Lung (tissue), 16 donors: ENCODE results near the gene TRUB1. TPM values are rescaled to one million over a fixed set of nuclear protein-coding genes. Genes with fewer than 3 reads are reported as not detected.
"Not testable (repeated sequence)": the region's sequence is repeated elsewhere in the genome, so short reads cannot be mapped to it uniquely, and the experiment has no call there.

Experiments
- ATAC-seq: fragments of 200-7000 bp; cut with Tn5 transposase; one replicate; pipeline ENCODE4 v1.9.1; 2020; ENCODE audit warnings: moderate number of reproducible peaks; ENCODE audit not compliant: insufficient read depth, low FRiP score
- DNase-seq, 3 donors: peaks; one replicate each; pipeline ENCODE4 v3.0.0-alpha.2; 2013 to 2017
- H3K27ac ChIP-seq, 2 donors: one replicate each; pipeline ENCODE4 v1.5.1; 2013; ENCODE audit warnings: mild to moderate bottlenecking in 2 of 2, moderate library complexity in 2 of 2, control low read depth in 1 of 2, inconsistent platforms in 1 of 2, low read depth in 1 of 2, low read length in 1 of 2
- H3K27me3 ChIP-seq, 3 donors: one replicate each; pipeline ENCODE4 v1.5.1; 2013; ENCODE audit warnings: low read length in 2 of 3; ENCODE audit not compliant: control insufficient read depth in 3 of 3, insufficient read depth in 3 of 3
- H3K36me3 ChIP-seq, 4 donors: one replicate each; pipeline ENCODE4 v1.5.1; 2013; ENCODE audit warnings: low read length in 4 of 4, mild to moderate bottlenecking in 1 of 4, moderate library complexity in 1 of 4; ENCODE audit not compliant: control insufficient read depth in 4 of 4, insufficient read depth in 4 of 4
- H3K4me1 ChIP-seq, 5 donors: one replicate each; pipeline ENCODE4 v1.5.1; 2013; ENCODE audit warnings: low read length in 5 of 5, mild to moderate bottlenecking in 2 of 5, moderate library complexity in 1 of 5; ENCODE audit not compliant: control insufficient read depth in 5 of 5, insufficient read depth in 5 of 5
- H3K4me3 ChIP-seq: one replicate; pipeline ENCODE4 v1.5.1; 2013; ENCODE audit warnings: mild to moderate bottlenecking, control low read depth, moderate library complexity
- H3K9ac ChIP-seq, 2 donors: one replicate each; pipeline ENCODE4 v1.5.1; 2013; ENCODE audit warnings: low read length in 2 of 2, control low read depth in 1 of 2; ENCODE audit not compliant: insufficient read depth in 1 of 2
- H3K9me3 ChIP-seq, 4 donors: one replicate each; pipeline ENCODE4 v1.5.1; 2013; ENCODE audit warnings: low read length in 3 of 4, mild to moderate bottlenecking in 1 of 4, moderate library complexity in 1 of 4; ENCODE audit not compliant: control insufficient read depth in 4 of 4, insufficient read depth in 3 of 4
- WGBS, 2 donors: extraction: QIAGEN DNeasy Blood & Tissue Kit; methylation state at CpG; one replicate each; pipeline ENCODE4 v1.1.7; 2013; 5-methylcytosine and 5-hydroxymethylcytosine counted together
- long read RNA-seq, 5 donors: transcript quantifications; one replicate each; lab custom pipeline, GENCODE V29; 2026
- polyA plus RNA-seq, 2 donors: library from polyadenylated mRNA; stranded (reverse); fragments of 200-250 nt; gene quantifications; one replicate each; pipeline ENCODE4 v1.2.1, GENCODE V29; 2013
- total RNA-seq, 2 donors: library from RNA; depleted of rRNA in 1 of 2; stranded (reverse); fragments of >200 nt in 1 of 2; gene quantifications; one replicate each; pipeline ENCODE4 v1.2.1, GENCODE V29; 2014 to 2021
- TF ChIP-seq, protein P1 (sequence below): IDR thresholded peaks from 2 replicates; pipeline ENCODE4 v1.5.1; 2012; ENCODE audit warnings: mild to moderate bottlenecking; ENCODE audit errors: control extremely low read depth, extremely low read depth
- donor health status: control.
- donor health status: control.
- donor health status: Bipolar disorder and iron deficiency.
- donor health status: healthy.
- donor health status: DM: yes; HTN: yes; CAD: no.

Gene TRUB1
- 10 to 100 TPM; 15.1 to 27.0 TPM for total RNA-seq
- 1 to 10 TPM; 4.9 to 6.3 TPM for polyA plus RNA-seq
- long read RNA-seq, donor 1, transcript TRUB1-201 (8 exons, 3,408 nt): major isoform, 10 of 39 reads
- long read RNA-seq, donor 1, partial matches to known transcripts: 27 of 39 reads
- long read RNA-seq, donor 1, other reads (novel, unspliced or antisense): 0 of 39 reads
- long read RNA-seq, donor 2, transcript TRUB1-201 (8 exons, 3,408 nt): major isoform, 5 of 6 reads
- long read RNA-seq, donor 2, partial matches to known transcripts: 0 of 6 reads
- long read RNA-seq, donor 2, other reads (novel, unspliced or antisense): 0 of 6 reads
- long read RNA-seq, donor 3, transcript TRUB1-201 (8 exons, 3,408 nt): major isoform, 6 of 6 reads
- long read RNA-seq, donor 3, partial matches to known transcripts: 0 of 6 reads
- long read RNA-seq, donor 3, other reads (novel, unspliced or antisense): 0 of 6 reads
- long read RNA-seq, donor 4, partial matches to known transcripts: 0 of 6 reads
- long read RNA-seq, donor 4, other reads (novel, unspliced or antisense): 0 of 6 reads
- long read RNA-seq, donor 5, transcript TRUB1-201 (8 exons, 3,408 nt): major isoform, 6 of 28 reads
- long read RNA-seq, donor 5, partial matches to known transcripts: 21 of 28 reads
- long read RNA-seq, donor 5, other reads (novel, unspliced or antisense): 0 of 28 reads

DNA sequence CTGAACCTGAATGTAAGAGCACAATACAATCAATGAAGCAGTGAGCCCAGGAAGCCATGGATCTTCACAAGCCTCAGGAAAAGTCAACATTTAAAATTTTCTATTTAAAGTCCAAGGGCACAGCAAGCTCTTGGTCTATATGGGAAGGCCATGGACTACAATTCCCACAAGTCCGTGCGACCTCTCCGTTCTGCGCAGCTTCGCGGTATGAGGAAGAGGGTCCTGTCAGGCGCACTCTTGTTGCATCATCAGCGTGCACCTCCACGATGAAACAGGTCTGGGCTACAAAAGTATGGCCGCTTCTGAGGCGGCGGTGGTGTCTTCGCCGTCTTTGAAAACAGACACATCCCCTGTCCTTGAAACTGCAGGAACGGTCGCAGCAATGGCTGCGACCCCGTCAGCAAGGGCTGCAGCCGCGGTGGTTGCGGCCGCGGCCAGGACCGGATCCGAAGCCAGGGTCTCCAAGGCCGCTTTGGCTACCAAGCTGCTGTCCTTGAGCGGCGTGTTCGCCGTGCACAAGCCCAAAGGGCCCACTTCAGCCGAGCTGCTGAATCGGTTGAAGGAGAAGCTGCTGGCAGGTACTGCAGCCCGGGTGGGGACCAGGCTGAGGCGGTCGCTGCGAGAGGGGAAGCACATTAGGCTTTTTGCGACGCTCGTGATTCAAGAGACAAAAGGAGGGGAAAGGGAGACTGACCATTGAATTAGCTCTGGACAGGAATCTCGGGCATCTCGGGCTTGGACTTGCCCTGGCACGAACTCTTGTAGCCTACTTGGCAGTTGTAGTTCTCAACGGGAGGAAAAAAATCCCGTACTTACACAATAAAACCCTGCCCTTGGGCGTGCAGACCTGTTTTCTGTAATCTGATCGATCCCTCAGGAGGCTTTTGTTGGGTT is at the start of gene TRUB1:
TSS of gene TRUB1 (plus strand) at position 234 of the 894 bp plus-strand sequence. CDS start at position 293, 59 bp downstream.
- TF ChIP-seq, protein P1, sequence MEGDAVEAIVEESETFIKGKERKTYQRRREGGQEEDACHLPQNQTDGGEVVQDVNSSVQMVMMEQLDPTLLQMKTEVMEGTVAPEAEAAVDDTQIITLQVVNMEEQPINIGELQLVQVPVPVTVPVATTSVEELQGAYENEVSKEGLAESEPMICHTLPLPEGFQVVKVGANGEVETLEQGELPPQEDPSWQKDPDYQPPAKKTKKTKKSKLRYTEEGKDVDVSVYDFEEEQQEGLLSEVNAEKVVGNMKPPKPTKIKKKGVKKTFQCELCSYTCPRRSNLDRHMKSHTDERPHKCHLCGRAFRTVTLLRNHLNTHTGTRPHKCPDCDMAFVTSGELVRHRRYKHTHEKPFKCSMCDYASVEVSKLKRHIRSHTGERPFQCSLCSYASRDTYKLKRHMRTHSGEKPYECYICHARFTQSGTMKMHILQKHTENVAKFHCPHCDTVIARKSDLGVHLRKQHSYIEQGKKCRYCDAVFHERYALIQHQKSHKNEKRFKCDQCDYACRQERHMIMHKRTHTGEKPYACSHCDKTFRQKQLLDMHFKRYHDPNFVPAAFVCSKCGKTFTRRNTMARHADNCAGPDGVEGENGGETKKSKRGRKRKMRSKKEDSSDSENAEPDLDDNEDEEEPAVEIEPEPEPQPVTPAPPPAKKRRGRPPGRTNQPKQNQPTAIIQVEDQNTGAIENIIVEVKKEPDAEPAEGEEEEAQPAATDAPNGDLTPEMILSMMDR: no peak
- Histone ChIP-seq H3K4me3 (peak within 1 kb of the TSS; percentile 96), H3K27me3 (no peaks in the 10 kb centered on the region), H3K9ac (peak within 1 kb of the TSS; percentile 80 to 98), H3K4me1 (peaks cover 2 to 18% (median 10%) of the 10 kb centered on the region in 5 donors), H3K9me3 (no peaks in the 10 kb centered on the region), H3K27ac (peak within 1 kb of the TSS; percentile 79 to 96), H3K36me3 (peaks cover 0 to 6% (median 3%) of the 10 kb centered on the region in 4 donors)
- DNase-seq (peak; percentile 95 to 99 (median 97)), ATAC-seq (peak; percentile 99)
- WGBS, 2 donors: 0% methylated on average over 46 of the region's 46 CpGs

DNA sequence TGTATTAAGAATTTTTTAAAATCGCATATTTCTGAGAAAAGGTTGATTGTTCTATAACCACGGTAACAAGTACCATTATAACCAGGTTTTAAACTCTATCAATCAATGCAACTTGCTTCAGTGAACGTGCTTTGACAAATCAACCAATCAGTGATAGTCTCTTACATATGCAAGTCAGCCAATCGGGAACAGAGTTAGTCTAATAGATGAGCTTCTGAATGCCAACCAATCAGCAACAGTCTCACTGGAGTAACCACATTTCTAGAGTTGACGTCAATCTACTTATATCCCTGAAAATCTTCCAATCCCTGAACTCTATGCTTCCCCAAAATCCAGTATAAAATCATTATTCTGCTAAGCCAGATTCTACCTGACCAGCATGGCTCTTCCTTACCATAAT is 44.7 kb upstream of the TRUB1 start:
- H3K9ac ChIP-seq: no peak overlapping the region
- DNase-seq (no peak), ATAC-seq (no peak)
- WGBS, 2 donors: 79 to 86% methylated on average over 5 of the region's 5 CpGs
- no peak overlapping the region for H3K4me3 ChIP-seq
- TF ChIP-seq, protein P1: no peak
- H3K36me3 ChIP-seq: no peaks in the 10 kb centered on the region
- peaks cover 0 to 2% (median 0%) of the 10 kb centered on the region in 5 donors for H3K4me1 ChIP-seq
- H3K9me3 ChIP-seq: no peaks in the 10 kb centered on the region
- H3K27ac ChIP-seq: no peak overlapping the region
- H3K27me3 ChIP-seq: no peaks in the 10 kb centered on the region

DNA sequence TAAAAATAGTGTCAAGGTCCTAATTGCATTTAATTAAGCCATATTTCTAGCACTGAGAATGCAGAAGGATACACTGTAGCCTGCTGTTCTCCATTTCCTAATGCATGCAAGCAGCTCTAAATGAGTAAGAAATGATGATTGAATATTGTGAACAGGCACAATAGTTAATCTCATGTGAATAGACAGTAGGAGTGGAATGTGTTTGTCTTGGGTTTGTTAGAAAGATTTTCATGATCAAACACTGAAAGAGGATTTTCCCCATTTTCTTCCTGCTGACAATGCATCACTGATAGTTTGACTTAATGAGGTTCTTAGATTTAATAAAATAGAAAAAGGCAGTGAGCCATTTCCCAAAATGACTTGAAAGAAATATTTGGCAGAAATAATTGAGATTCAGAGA is 43.1 kb upstream of the TRUB1 start:
- no peak overlapping the region for H3K27ac ChIP-seq
- DNase-seq (no peak), ATAC-seq (no peak)
- H3K36me3 ChIP-seq: no peaks in the 10 kb centered on the region
- peaks cover 0 to 2% (median 0%) of the 10 kb centered on the region in 5 donors for H3K4me1 ChIP-seq
- no peak overlapping the region for H3K9ac ChIP-seq
- H3K27me3 ChIP-seq: no peaks in the 10 kb centered on the region
- TF ChIP-seq, protein P1: no peak
- H3K4me3 ChIP-seq: no peak overlapping the region
- no peaks in the 10 kb centered on the region for H3K9me3 ChIP-seq

DNA sequence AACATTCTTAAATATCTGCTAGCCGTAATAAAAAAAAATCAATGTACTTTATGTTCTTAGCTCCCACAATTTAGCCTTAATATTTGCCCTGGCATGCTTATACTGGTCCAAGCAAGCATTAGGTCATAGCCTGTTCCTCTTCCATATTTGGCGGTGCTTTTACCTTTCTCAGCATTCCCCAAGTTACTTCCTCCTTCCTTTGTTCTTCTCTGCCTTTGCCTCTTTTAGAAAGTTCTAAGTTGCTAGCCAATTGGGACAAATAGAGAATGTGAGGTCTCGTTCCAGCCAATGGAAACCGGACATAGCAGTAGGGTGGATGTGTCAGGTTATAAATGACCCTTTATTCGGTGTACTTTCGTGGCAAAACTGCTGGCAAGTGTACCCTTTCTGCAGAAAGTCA is 41.0 kb upstream of the TRUB1 start:
- H3K9ac ChIP-seq, H3K27me3 ChIP-seq, H3K4me1 ChIP-seq, ATAC-seq, DNase-seq, H3K4me3 ChIP-seq, H3K9me3 ChIP-seq, H3K27ac ChIP-seq, H3K36me3 ChIP-seq: not testable (repeated sequence)
- 82 to 84% methylated on average over 6 of the region's 6 CpGs for WGBS, 2 donors
